LNCaP clone FGC (cell line): ENCODE measurements around the gene GPR6.

Source experiments
- DNase-seq: peaks from one replicate; pipeline ENCODE4 v3.0.0-alpha.2; 2011; ENCODE audit warnings: low read depth
- H3K4me3 ChIP-seq: 2 replicates; pipeline ENCODE4 v1.5.1; 2011; ENCODE audit warnings: mild to moderate bottlenecking, low read depth, low read length, control low read depth
- CTCF ChIP-seq: IDR thresholded peaks from 2 replicates; pipeline ENCODE4 v1.5.1; 2012; ENCODE audit warnings: mild to moderate bottlenecking; ENCODE audit not compliant: control insufficient read depth, insufficient read depth; ENCODE audit errors: extremely low read depth

The GPR6 gene

GRCh38 chr6:109949281-109950065, 28.6 kb upstream of the GPR6 start:
- no peak for DNase-seq
- no peak overlapping the region for H3K4me3 ChIP-seq
- TF ChIP-seq CTCF: no peak

- DNase-seq: no peak
- TF ChIP-seq CTCF: no peak
- no peak overlapping the region for H3K4me3 ChIP-seq
Measured at GRCh38 chr6:109955491-109955890, 22.6 kb upstream of the GPR6 start.

GRCh38 chr6:109958626-109959025, 19.5 kb upstream of the GPR6 start:
- H3K4me3 ChIP-seq: no peak overlapping the region
- DNase-seq: no peak
- TF ChIP-seq CTCF: no peak

- no peak overlapping the region for H3K4me3 ChIP-seq
- TF ChIP-seq CTCF: no peak
- no peak for DNase-seq
Measured at GRCh38 chr6:109961611-109962041, 16.5 kb upstream of the GPR6 start.

DNA sequence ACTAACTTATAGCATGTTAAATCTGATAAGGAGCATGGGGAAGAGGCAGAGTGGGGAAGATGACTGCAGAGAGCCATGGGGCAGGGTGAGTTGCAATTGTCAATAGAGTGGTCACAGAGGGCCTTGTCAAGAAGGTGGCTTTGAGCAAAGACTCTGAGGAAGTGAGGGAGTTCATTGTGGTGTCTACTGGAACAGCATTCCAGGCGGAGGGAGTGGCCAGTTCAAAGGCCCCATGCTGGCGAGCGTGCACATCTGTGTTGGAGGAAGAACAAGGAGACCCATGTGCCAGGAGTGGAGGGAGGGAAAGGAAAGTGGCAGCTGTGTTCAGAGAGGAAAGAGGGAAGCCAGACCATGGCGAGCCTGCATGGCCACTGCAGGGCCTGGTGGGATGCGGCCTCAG, 15.8 kb upstream of the GPR6 start:
- no peak for DNase-seq
- TF ChIP-seq CTCF: no peak
- H3K4me3 ChIP-seq: no peak overlapping the region

- DNase-seq: no peak
- no peak for TF ChIP-seq CTCF
- no peak overlapping the region for H3K4me3 ChIP-seq
Measured at GRCh38 chr6:109963598-109964170, 14.4 kb upstream of the GPR6 start.
